ENCODE measurements around the gene SOCS6. TPM values are rescaled to one million over a fixed set of nuclear protein-coding genes. Genes with fewer than 3 reads are reported as not detected.

SOCS6 gene
- total and polyA plus RNA-seq, 2 of the 13 experiments (the other 11 are each of a cell fraction or from before 2014, with no cell fraction given) = 18.6 to 38.3 TPM

- no peak for TF ChIP-seq IRF1 (CRISPR knock-in tag; IDR thresholded peaks at IDR 0.05; ENCODE audit: low read depth)
- TF ChIP-seq FOXA3 (CRISPR knock-in tag; IDR thresholded peaks at IDR 0.05) = peak; percentile 70
- peak; percentile 90 for TF ChIP-seq TGIF2 (CRISPR knock-in tag; IDR thresholded peaks at IDR 0.05)
- no peak for TF ChIP-seq EEA1 (CRISPR knock-in tag; IDR thresholded peaks at IDR 0.05; ENCODE audit: borderline replicate concordance)
- TF ChIP-seq ZNF276 (CRISPR knock-in tag; IDR thresholded peaks at IDR 0.05; ENCODE audit: low read depth) = no peak
- TF ChIP-seq ZNF558 (CRISPR knock-in tag; IDR thresholded peaks at IDR 0.05; ENCODE audit: borderline replicate concordance) = no peak
- no peak for TF ChIP-seq TOPORS (CRISPR knock-in tag; IDR thresholded peaks at IDR 0.05)
- peak; percentile 60 for TF ChIP-seq PAXIP1 (CRISPR knock-in tag; conservative IDR thresholded peaks at IDR 0.05)
- TF ChIP-seq FOSL1 (CRISPR knock-in tag; IDR thresholded peaks at IDR 0.05; ENCODE audit: borderline replicate concordance) = no peak
- TF ChIP-seq MBD4 (IDR thresholded peaks at IDR 0.05; ENCODE audit: borderline replicate concordance, low read length) = no peak
- no peak for TF ChIP-seq TEF (CRISPR knock-in tag; IDR thresholded peaks at IDR 0.05)
- TF ChIP-seq NR2F6 (IDR thresholded peaks at IDR 0.05) = peak; percentile 65
- peak; percentile 78; the same call in 1 of the 2 replicates for TF ChIP-seq NR2F6 (CRISPR knock-in tag; IDR thresholded peaks at IDR 0.05)
- no peak for TF ChIP-seq SNAI1 (CRISPR knock-in tag; IDR thresholded peaks at IDR 0.05; ENCODE audit: borderline replicate concordance)
- no peak for TF ChIP-seq HNRNPK (IDR thresholded peaks at IDR 0.05; ENCODE audit: low read depth, low read length, poor library complexity, severe bottlenecking)
- 0 out of 2 replicates have a peak, but pooled peaks have one; percentile 26 for TF ChIP-seq RFXAP (CRISPR knock-in tag; IDR thresholded peaks at IDR 0.05; ENCODE audit: borderline replicate concordance)
- TF ChIP-seq NBN (conservative IDR thresholded peaks at IDR 0.05) = no peak
- TF ChIP-seq MLXIP (CRISPR knock-in tag; IDR thresholded peaks at IDR 0.05; ENCODE audit: borderline replicate concordance) = no peak
- TF ChIP-seq SNAPC2 (CRISPR knock-in tag; IDR thresholded peaks at IDR 0.05) = no peak
Measured at GRCh38 chr18:70296289-70296688, 7.4 kb downstream of the SOCS6 start (continued).

All from HepG2 (cell line).